ENCODE data around the gene ALPK1.
"Not testable (repeated sequence)": the region's sequence is repeated elsewhere in the genome, so short reads cannot be mapped to it uniquely, and the experiment has no call there.

ALPK1 gene

DNA sequence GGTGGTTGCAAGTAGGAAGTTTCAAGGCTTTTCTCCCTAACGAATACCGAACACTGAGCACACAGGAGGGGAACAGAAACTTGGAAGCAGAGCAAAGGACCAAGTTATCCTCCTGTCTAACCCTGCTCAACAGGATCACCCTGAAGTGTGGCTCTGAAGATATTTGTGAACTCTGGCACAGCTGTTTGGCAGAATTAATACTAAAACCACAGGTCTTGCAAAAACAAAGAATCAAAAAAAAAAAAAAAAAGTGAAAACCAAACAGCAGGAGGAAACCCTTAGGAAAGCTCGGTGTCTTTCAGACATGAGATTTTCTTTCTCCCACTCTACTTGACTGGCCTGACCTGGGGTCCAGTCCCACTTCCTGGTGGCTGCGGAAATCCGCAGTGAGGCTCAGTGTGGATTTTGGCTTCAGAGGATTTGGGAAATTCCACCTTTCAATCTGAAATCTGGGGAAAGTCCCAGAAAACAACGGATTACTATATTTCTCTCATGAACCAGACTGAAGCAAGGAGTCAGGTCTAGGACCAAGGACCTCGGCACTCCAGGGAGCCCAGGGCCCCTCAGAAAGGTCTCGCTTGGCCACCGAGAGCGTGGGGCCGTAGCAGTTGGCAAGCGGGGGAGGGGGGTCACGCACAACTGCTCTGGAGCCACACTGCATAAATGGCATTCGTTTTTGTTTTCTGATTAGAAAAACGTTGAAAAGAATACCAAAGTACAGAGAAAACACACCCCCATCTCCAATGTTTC, 12.3 kb upstream of the ALPK1 start:
- no peak for DNase-seq

DNA sequence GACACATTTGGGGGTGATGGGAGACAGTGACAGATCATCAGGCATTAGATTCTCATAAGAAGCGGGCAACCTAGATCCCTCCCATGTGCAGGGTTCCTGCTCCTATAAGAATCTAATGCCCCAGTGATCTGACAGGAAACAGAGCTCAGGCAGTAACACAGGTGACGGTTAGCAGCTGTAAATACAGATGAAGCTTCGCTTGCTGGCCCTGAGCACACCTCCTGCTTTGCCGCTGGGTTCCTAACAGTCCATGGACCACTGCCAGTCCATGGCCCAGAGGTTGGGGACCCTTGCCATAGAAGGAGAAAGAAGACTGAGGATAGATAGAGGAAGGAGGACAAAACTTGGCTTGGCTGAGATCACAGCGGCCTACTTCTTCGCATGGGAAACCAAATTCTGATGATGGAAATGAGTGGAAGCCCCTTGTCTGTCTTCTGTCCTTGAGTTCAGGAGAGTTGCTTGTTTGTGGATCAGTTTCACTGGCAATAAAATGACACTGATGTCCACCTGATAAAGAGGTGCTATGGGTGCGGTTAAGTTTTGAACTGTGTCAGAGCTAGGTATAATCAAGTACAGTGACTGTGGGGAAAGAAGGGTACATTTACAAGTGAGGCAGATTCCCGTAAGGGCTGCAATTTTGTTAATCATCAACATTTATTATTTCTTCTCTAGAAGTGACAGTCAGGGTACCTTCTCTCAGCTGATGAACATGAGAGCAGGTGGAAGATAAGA, 9.7 kb upstream of the ALPK1 start:
- no peak for DNase-seq

DNA sequence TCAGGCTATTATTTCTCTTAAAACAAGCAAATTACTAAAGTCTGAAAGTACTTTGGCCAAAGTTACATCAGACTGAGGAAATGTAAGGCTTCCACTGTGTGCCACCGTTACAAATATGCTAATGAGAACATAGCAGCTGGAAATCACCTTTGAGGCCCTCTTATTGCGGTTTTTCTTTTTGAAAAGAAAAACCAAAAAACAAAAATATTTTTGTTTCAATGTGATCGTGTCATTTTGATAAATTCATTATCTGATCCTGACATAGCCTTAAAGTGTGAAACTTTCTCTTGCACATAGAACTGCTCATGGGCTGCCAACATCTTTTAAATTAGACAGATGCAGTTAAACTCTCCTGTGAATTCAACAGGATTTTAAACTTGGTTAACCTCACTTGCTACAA, 8.7 kb upstream of the ALPK1 start:
- no peak for DNase-seq

DNA sequence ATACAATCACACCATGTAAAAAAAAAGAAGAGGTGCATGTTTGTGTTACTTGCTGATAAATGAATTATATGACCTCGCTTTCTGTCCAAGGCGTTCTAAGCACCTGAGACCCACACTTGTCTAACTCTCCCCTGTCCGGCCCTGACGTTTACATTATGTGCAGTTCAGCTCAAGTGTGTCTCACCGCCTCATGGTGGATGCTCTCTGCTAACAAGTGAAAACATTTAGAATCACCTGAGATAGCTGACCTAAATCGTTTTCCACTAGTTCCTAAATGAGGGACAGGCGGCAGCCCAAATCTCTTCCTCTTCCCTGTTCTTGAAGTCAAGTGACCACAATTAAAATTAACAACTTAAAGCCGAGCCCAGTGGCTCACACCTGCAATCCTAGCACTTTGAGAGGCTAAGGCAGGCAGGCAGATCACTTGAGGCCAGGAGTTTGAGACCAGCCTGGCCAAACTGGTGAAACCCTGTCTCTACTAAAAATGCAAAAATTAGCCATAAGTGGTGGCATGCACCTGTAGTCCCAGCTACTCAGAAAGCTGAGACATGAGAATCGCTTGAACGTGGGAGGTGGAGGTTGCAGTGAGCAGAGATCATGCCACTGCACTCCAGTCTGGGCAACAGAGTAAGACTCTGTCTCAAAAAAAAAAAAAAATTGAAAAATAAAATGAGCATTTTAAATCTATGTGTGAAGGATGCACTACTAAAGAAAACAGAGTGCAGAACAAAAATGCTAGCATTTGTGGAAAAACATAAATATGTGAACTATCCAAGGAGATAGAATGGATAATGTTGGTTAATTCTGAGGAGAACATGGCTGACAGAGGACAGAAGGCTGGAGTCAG, 7.5 kb upstream of the ALPK1 start:
- no peak for DNase-seq

DNA sequence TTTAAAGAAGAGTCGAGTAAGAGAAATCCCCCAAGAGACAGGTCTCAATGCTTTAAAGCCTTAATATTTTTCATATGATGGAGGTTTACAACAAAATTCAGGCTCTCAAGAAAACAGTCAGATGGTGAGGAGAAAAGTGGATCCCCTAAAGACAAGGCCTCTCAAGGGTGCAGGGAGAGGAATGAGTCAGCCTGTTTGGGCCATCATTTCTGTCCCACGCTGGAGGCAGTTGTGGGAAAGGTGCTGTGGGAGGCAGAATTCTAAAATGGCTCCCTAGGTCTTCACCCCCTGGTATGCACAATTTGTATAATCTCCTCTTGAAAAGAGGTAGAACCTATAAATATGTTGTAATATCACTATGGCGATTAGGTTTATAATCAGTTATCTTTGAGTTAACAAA, 6.8 kb upstream of the ALPK1 start:
- DNase-seq = no peak

DNA sequence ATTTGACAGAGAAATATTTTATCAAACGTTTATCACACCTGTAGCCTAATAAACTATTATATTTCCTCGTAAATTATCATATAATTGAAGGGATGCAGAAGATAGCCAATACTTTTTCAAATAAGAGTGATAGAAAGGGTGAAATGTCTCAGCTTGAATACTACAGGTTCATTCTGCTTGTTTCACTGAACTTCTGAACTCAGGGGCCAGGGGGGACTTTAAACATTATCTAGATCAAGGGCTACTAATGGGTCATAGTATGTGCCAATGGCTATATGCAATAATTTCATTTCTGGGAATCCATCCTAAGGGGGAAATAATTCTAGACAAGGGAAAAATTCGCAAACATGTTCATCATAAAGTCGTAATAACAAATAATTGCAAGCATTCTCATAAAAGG, 2.6 kb downstream of the ALPK1 start:
- DNase-seq = no peak

DNA sequence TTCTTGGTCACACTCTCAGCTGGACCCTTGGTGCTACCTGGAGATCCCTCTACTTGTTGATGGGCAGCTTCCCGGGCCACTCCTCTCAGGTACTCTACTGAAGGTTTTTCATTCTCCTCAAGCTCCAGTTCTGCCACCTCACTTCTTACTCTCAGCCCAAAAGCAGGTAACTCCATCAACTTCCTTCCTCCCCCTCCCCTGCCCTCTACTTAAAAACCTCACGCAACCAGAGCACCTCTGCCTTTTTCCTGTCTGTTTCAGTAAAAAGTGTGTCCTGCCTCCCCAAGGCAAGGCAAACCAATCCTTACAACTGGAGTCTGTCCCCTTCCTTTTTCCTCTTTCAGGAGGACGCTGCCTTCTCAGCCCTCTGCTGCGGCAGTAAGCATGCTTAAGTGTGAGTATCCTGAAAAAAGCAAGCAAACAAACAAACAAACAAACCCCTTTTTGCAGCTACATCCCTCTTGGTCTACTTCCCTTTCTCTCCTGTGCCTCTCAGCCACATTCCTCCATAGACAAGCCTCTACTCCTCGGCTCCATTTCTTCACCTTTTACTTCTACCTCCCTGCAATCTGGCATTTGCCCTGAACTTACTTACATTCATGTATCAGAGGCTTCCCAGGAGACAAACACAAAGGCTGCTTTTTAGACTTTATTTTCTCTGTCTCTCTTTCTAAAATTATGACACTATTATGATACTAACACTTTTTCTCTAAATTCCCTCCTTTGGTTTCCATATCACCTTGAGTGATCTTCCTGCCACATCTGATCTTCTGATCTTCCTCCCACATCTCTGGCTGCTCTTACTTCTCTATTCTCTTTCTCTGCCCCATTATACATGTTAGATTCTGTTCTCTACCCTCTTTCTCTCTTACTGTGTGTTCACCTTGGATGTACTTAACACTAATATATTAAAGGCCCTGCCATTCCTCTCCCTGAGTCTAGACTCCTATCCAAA, 5.4 kb downstream of the ALPK1 start:
- DNase-seq = no peak

DNA sequence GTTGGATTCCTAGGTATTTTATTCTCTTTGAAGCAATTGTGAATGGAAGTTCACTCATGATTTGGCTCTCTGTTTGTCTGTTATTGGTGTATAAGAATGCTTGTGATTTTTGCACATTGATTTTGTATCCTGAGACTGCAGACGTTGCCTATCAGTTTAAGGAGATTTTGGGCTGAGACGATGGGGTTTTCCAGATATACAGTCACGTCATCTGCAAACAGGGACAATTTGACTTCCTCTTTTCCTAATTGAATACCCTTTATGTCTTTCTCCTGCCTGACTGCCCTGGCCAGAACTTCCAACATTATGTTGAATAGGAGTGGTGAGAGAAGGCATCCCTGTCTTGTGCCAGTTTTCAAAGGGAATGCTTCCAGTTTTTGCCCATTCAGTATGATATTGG, 8.3 kb downstream of the ALPK1 start:
- DNase-seq = not testable (repeated sequence)

DNA sequence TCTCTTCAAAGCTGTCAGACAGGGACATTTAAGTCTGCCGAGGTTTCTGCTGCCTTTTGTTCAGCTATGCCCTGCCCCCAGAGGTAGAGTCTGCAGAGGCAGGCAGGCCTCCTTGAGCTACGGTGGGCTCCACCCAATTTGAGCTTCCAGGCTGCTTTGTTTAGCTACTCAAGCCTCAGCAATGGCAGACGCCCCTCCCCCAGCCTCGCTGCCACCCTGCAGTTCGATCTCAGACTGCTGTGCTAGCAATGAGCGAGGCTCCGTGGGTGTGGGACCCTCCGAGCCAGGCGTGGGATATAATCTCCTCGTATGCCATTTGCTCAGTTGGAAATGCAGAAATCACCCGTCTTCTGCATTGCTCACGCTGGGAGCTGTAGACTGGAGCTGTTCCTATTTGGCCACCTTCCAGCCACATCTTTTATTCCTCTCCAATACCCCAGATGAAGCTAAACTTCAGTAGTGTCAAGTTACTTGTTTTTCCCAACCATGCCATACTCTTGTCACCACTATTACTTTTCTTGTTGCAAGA, 12.2 kb downstream of the ALPK1 start:
- DNase-seq = peak; percentile 38

DNA sequence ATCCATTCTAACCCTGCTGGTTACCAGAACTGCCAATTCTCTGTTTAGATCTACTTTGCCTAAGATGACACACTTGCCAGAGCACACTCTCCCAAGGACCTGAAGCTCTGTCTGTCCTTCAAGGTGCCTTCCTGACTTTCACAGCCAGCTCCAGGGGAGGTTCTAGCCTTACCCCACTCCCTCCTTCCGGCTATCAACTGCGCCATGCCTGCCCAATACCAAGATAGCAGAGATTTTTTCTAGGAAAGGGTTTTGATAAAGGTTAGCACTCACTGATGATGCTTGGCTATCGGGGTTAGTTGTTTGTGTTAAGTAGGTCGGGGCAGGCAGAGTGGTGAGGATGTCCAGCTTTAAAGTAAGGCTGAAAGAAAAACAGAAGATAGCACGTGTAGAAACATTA, 14.3 kb downstream of the ALPK1 start:
- DNase-seq = no peak

DNA sequence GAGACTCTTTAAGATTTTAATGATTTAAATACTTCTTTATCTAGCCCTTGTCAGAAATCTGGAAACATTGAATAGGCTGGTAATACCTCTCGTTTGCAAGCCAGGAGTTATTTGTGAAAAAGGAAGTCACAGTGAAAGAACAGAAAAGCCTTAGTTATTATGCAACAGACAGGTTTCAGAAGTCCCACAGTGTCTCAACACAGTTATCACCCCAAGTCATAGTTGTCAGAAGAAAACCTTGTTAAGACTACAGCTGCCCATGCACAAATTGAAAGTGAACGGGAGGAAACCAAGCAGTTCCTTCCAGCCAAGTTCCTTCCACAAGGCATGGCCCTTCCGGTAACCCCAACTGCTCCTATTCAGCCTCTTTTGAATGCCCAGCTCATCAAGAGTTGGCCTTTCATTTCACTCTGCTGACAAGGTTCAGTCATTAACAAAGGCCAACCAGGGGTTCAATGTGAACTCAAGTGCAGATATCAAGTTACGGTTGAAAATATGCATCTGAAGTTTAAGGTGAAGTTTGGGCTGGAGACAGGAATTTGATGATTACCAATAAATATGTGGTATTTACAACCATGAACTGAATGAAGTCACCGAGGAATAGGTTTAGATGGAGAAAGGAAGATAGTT, 15.6 kb downstream of the ALPK1 start:
- no peak for DNase-seq

DNA sequence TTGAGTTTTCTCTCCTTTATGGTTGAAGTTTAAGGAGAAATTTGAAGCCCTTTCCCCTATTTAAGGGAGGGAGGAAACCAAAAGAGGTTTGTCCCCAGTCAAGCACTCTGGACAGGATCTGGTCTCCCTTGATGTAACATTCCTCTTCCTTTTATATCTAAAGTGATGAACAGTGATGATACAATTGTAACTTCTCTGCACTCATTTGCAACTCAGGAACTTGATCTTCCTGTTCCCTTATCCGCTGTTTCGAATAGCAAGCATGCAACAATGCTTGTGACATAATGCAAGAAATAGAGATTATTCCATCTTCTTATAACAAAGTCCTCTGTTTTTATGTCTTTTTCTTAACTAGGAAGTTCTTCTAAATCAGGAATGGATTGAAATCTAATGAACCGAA, 18.3 kb downstream of the ALPK1 start:
- DNase-seq = no peak

DNA sequence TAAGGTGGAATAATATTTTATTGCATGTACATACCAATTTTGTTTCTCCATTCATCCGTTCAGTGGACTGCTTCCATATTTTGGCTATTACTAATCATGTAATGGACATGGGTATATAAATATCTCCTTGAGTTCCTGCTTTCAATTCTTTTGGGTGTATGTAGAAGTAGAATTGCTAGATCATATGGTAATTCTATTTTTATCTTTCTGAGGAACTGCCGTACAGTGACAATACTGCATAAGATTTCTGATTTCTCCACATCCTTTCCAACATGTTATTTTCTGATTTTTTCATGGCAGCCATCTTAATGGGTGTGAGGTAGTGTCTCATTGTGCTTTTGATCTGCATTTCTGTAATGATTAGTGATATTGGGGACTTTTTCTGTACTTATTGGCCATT, 19.2 kb downstream of the ALPK1 start:
- no peak for DNase-seq

DNA sequence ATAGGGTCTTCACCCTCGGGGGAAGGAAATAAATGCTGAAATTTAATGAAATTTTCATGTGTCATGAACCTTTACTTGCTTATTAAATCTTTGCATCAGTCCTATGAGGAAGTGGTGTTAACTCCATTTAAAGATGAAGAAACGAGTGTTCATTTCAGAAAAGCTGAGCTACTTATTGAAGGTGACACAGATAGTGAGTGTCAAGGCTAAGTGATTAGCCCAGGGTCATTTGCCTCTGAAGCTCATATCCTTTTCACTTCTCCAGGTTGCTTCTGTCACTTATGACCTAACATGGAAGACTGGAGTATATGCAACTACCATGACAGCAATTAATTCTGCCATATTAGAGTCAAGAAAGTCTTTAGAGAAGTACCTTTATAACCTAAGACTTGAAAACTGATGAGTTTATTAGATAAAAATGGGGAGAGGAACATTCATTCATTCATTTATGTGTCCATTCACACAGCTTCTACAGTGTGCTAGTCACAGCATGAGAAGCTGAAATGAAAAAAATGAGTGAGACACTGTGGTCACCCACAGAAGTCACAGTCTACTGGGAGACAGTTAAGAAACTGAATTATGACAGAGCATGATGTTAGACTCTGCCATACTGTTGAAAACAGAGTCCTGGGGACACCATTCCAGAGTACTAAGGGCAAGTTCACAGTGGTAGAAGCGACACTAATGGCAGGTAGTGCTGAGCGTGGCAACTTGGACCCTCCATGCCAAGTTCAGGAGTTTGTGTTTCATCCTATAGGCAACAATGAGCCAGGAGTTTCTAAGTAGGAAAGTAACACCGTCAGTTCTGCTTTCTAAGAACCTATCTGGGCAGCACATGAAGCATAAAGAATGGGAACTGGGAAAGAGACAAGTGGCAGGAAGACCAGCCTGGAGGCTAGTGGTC, 21.3 kb downstream of the ALPK1 start:
- no peak for DNase-seq

DNA sequence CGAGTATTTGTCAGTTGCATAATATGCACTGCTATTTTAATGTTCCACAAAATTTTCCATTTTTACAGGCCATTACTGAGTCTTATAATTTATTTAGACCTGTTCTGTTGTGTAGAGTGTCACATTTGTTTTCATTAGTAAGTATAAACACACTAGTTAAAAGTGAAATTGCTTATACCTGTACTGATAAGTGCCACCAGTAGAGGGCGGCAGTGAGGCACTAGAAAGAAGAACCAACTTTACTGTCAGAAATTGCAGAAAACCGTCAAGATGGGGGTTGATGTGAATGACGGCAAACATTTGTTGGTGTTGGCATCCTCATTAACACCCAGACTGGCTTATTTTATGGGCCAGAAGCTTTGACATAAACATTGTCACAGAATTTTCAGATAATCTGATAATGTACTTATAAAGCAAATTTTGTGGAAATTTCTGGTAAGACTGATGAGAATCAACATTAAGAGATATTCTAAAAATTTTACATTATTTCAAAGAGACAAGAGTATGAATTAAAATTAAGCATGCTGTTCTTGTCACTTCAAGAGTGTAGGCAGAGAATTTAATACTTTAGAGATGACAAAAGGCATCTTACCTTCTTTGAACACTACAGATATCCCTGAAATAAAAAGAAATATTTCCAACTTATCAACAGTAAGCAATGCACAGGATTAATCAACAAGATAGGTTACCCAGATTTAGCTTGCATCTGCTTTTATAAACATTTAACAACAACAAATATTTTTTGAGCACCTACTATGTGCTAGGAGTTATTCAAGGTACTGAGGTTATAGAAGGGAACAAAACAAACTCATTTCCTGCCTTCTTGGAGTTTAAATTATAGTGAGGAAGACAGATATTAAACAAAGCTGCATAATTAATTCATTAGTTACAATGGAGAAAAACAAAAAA, 24.9 kb downstream of the ALPK1 start:
- peak; percentile 63 for DNase-seq

DNA sequence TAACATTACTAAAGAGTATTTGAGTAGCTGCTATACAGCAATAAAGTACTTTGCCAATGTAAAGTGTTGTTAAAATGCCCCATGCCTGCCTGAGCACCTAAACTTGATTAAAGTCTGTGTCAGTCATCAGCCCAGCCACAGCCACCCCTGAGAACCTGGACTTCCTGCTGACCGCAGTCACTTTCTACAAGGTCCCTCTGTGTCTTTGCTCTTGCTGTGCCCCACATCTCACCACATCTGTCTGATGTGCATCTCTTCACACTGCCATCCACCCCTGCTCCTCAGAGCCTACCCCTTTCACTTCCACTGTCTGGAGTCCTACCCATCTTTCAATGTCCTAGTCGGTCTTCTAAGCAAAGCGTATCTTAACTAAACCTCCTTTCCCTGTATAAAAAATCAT, 25.7 kb downstream of the ALPK1 start:
- no peak for DNase-seq

DNA sequence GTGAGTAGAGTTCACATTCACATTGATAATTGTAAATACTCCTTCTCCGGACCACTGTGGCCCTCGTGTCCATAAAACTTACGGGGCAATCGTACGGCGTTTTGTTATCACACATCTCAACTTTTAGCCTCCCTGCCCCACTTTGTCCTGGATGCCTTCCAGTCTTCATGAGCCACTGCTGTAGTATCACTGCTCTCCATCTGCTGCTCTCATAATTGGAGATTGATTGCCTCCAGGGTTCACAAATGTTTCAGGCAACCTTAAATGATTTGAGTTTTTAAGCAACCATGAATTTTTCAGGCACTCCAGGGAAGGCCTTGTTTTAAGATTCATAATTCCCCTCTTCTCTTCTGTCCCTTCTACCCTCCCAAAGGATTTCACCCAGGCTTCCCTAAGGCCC, 28.4 kb downstream of the ALPK1 start:
- no peak for DNase-seq

DNA sequence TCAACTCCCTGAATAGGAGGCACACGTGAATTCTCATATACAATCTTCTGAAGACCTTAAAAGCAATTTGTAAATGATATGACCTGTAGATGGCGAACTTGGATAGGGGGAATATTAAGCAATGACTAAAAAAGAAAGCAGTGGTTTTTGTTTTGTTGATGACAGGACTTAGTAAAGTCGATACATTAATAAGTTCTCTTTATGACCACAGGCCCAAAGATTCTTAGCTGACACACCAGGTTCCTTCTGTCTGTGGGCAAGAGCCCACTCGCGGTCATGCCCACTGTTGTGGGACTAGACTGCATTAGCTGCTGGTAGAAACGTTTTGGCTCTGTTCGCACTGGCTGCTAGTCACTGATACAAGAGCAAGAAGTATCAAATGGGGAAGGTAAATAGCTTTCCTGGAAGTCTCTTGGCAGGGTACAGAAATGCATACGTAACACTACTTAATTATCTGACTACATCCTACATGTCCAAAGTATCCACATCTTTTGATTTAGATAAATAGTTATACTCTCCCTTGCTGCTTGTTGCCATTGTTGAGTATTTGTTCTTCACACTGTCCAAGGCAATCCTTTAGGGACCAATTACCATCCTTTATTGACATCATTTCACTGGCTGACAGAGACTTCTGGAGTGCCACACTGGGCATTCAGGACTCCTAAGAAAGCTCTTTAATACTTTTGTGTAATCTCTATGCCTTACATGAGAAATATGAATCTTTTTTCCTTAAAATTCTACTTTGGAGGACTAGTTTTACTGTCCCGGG, 31.0 kb downstream of the ALPK1 start:
- no peak for DNase-seq

DNA sequence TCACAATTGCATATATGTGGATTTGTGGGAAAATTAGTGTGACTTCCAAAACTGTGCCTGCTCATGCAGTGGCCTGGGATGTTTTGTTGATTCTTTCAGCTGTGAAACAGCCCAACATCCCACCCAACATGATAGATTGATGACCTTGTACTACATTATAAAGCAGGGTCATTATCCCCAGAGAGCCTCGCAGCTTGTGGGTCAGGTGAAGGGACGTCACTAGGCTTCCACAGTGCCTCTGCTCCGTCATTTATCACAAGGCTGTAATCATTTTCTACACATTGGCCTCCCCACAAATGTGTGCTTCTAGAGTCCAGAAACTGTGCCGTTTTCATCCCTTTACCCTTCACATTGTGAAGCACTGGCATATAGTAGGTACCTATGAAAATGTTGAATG, 31.6 kb downstream of the ALPK1 start:
- no peak for DNase-seq

Measured in effector CD8-positive, alpha-beta T cell (primary cell).